T-helper 1 cell treated with Interleukin-12 subunit alpha and Interleukin-12 subunit beta and Interleukin-4 antibody, amounts not matched to agents 30 ng/mL and 1 ng/mL, for 36 hours (primary cell): ENCODE measurements around the gene DIABLO. TPM values are rescaled to one million over a fixed set of nuclear protein-coding genes. Genes with fewer than 3 reads are reported as not detected.

Source experiments
- intact Hi-C: fragments of 100-400 bp; cut with micrococcal nuclease; formaldehyde crosslinking; loops from one replicate; pipeline ENCODE4 v1.15.1; 2024
- total RNA-seq: library from RNA; stranded (reverse); gene quantifications from 2 replicates; pipeline ENCODE4 v1.2.3, GENCODE V29; 2022

DIABLO gene
- total RNA-seq, 1 donor from 2014 or later: 44.2 TPM

DNA sequence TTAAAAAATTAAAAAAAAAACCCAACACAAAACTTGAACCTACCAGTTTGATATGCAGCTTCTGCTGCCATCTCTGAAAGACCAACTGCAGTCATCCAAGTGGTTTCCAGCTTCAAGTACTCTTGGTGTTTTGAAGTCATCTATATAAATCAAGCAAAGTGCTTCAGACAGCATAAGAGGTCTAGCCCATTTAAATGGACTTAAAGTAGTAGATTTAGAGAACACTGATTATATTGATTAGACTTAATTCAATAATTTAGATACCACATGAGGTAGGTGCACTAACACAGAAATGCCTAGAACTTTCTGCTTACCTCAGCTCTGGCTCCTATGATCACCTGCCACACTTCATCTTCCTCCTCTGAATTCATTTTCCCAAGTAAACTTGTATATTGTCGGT is 9.4 kb downstream of the DIABLO start:
- intact Hi-C loops: no loop called here

DNA sequence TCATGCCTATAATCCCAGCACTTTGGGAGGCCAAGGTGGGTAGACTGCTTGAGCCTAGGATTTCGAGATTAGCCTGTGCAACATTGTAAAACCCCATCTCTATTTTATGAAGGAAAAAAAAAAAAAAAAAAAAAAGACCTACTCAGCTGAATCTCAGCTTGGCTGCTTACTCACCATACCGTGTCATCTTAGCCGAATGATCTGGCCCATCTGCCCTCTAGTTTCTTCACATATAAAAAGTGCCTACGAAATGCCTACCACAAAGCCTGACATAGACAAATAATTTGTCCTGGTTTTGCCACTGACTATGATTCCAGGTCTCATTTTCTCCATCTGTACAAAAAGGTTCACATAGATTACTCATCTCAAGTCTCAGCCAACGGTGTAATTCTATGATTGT is 10.1 kb downstream of the DIABLO start:
- intact Hi-C loops: no loop called here

DNA sequence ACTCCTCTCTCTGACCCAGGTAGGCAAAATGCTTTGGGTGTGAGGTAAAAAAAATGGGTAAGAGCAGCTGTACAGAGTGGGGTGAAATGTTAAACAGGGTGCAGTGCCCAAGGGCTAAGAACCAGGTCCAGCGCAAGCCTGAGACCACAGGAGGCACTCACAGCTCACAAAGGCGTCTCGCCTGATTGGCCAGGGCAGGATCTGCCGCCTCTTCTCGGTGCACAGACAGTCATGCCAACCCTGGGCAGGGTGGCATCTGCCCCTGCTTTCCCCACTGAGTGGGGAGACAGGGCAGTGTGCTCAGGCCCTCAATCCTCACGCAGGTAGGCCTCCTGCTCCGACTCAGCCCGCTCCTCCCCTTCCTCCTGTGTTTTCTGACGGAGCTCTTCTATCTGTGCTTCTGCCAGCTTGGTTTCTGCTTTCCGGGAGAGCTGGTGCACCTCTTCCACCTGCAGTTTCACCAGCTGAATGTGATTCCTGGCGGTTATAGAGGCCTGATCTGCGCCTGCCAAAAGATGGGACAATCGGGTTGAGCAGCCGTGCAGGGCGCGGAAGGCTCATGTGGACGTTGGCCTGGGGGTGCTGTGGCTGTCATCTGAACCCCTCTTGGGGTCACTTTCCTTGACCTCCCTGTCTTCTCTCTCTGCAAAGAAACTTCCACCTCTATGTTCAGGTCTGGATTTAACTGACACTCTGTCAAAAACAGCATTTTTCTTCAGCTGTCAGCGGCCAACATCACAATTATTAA is 17.6 kb downstream of the DIABLO start:
- intact Hi-C loops: no loop called here

DNA sequence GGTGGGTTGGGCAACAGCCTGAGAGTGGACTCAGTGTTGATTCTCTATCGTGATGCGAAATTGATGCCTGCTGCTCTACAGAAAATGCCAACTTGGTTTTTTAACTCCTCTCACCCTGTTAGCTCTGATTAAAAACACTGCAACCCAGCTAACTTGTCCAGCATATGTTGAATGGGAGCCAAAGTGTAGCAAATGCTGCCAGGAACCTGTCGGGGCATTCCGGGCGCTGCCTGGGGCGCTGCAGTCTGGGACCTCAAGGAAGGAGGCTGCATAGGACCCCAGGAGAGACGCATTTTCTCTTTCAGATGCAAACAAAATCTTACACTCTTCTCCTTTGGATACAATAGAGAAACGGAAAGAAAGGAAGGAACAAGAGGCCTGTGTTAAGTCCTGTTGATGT is 18.5 kb downstream of the DIABLO start:
- intact Hi-C loops: no loop called here

DNA sequence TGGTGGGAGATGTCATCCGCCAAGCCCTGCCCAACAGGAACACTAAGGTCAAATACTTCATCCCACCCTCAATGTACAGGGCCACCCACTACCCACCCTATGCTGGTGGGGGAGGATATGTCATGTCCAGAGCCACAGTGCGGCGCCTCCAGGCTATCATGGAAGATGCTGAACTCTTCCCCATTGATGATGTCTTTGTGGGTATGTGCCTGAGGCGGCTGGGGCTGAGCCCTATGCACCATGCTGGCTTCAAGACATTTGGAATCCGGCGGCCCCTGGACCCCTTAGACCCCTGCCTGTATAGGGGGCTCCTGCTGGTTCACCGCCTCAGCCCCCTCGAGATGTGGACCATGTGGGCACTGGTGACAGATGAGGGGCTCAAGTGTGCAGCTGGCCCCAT is 18.9 kb downstream of the DIABLO start:
- intact Hi-C loops: no loop called here

DNA sequence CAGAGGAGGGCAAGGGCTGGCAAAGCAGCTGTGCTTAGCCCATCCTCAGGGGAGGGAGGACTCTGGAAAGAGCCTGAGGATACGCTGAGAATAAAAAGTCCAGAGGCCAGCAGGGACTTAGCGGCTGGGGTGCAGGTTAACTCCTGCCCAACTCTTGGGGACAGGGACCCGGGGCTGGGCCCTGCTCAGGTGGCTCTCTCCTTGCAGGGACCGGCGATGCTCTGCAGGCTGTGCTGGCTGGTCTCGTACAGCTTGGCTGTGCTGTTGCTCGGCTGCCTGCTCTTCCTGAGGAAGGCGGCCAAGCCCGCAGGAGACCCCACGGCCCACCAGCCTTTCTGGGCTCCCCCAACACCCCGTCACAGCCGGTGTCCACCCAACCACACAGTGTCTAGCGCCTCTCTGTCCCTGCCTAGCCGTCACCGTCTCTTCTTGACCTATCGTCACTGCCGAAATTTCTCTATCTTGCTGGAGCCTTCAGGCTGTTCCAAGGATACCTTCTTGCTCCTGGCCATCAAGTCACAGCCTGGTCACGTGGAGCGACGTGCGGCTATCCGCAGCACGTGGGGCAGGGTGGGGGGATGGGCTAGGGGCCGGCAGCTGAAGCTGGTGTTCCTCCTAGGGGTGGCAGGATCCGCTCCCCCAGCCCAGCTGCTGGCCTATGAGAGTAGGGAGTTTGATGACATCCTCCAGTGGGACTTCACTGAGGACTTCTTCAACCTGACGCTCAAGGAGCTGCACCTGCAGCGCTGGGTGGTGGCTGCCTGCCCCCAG is 19.6 kb downstream of the DIABLO start:
- intact Hi-C loops: no loop called here

DNA sequence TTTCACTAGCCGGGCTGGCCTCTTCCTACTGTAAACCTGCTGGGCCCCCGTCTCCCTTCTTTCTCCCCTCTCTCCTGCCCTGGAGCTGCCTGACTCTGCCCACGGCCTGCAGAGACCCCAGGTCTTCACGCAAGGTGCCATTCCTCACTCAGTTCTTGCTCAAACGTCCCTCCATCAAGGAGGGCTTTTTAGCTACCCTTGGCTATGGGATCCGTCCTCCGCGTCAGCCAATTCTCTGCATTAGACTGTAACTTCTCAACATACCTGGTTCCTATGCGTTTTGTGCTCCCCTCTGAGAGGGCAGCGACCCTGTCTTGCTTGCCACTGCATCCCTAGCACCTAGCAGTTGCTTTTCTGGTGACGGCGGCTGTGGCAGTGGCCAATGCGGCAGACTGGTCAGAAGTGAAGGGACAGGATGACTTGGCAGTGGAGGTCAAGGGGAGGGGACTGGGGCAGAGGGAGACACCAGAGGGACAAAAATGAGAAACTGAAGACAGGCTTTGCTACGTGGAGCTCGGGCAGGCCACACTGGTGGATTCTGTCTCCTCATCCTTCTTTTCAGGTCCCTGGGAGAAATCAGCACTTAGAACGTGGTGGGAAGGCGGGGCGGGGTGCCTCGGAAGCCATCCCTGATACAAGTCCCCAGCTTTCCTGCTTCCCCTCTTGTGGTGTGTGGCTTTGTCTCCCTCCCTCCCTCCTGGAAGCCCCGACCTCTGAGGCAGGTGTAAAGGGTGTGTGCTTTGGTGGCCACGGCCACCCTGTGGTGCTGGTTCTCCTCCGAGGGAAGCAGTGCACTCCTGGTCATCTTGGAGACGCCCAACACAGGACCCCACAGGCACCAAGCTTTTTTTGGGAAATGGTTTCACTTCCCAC is 20.6 kb downstream of the DIABLO start:
- intact Hi-C loops: no loop called here

- intact Hi-C loops: no loop called here
These were observed 21.4 kb downstream of the DIABLO start for GRCh38 chr12:122204167-122205052.

DNA sequence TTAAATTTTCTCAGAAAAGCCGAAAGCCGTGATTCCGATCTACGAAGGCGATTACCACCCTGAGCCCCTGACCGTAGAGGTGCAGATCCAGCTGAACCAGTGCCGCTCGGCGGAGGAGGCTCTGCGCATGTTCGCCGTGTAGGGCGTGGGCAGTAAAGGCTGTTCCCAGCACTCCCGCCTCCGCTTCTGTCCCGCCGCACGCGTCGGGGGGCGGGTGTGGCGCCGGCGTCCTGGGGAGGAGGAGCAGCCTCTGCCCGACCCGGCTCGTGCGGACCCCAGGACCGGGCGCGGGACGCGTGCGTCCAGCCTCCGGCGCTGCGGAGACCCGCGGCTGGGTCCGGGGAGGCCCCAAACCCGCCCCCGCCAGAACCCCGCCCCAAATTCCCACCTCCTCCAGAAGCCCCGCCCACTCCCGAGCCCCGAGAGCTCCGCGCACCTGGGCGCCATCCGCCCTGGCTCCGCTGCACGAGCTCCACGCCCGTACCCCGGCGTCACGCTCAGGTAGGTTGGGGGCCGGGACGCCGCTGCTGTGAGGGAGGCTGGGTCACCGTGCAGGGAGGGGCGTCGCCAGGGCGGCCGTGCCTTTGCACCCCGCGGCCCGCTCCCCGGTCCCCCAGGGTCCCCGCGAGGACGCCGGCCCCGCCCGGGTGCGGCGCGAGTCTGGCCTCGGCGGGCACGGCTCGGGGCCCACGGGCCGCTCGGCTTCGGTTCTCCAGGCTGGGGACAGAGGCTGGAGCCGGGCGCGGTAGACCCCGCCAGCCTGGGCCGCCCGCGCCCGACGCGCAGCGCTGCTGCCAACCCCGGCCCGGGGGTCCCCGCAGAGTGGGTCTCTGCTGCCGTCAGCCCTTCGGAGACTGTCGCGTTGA is 22.3 kb downstream of the DIABLO start, which contains the start of gene B3GNT4:
Gene B3GNT4 (plus strand): TSS at position 409 of the 866 bp plus-strand sequence. CDS start 910 bp downstream, outside the sequence.
- intact Hi-C loops: loop anchor here (1.0 kb wide), 1 partner anchor 23 kb away; the partner anchor contains the start of gene DIABLO

- intact Hi-C loops: loop anchor here (1.0 kb wide), 1 partner anchor 23 kb away; the partner anchor contains the start of gene DIABLO
These were observed 23.0 kb downstream of the DIABLO start for GRCh38 chr12:122202811-122203210.

GRCh38 chr12:122202017-122202416 is 23.8 kb downstream of the DIABLO start:
- intact Hi-C loops: no loop called here

- intact Hi-C loops: no loop called here
These were observed 24.5 kb downstream of the DIABLO start for GRCh38 chr12:122201381-122201780.

DNA sequence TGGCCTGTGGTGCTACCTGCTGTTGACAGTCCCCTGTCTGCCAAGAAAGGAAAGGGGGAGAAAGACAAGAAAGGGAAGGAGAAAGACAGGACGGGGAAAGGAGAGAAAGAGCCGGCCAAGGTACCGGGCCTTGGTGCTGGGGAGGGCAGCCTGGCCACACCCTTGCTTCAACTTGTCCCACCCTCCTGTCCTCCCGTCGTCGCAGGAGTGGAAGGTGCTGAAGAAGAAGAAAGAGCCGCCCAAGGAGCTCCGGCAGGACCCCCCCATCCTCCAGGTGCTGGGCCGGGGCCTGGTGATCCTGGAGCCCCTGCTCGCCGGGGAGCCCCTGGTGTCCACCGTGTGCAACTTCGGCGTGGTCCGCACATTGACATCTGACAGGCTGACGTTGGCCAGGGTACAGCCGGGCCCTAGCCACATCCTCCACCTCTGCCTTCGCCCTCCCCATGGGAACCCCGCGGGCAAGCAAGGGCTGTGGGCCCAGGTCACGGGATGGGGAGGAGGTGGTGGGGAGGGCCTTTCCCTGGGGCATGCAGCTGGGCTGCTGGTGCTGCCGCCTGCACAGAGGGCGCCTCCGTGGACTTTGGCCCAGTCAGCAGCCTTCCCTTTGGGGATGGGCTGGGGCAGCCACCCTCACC is 25.2 kb downstream of the DIABLO start:
- intact Hi-C loops: no loop called here

GRCh38 chr12:122199484-122200355 is 26.1 kb downstream of the DIABLO start:
- intact Hi-C loops: no loop called here

GRCh38 chr12:122197612-122197966 is 28.3 kb downstream of the DIABLO start:
- intact Hi-C loops: no loop called here

- intact Hi-C loops: no loop called here
These were observed 30.4 kb downstream of the DIABLO start for GRCh38 chr12:122195405-122195804.

GRCh38 chr12:122194804-122195203 is 31.0 kb downstream of the DIABLO start:
- intact Hi-C loops: no loop called here

GRCh38 chr12:122192441-122192840 is 33.4 kb downstream of the DIABLO start:
- intact Hi-C loops: no loop called here
